Immature natural killer cell (primary cell): ENCODE data around the gene NUP133. TPM values are rescaled to one million over a fixed set of nuclear protein-coding genes. Genes with fewer than 3 reads are reported as not detected.
"Not testable (repeated sequence)": the region's sequence is repeated elsewhere in the genome, so short reads cannot be mapped to it uniquely, and the experiment has no call there.

Experiments used
- DNase-seq, 3 donors: peaks; one replicate each; pipeline ENCODE4 v3.0.0; 2022; ENCODE audit warnings: mixed read lengths in 1 of 3
- H3K27ac Mint-ChIP-seq, 6 donors: one replicate each; pipeline ENCODE4 v1.8.0; 2020; ENCODE audit warnings: mixed read lengths in 6 of 6, mild to moderate bottlenecking in 5 of 6, inconsistent platforms in 4 of 6, moderate library complexity in 3 of 6
- H3K27me3 Mint-ChIP-seq, 3 donors: one replicate each; pipeline ENCODE4 v1.8.0; 2020 to 2021; ENCODE audit warnings: low read depth in 3 of 3, mild to moderate bottlenecking in 3 of 3, mixed read lengths in 3 of 3, moderate library complexity in 3 of 3, inconsistent platforms in 1 of 3
- H3K36me3 Mint-ChIP-seq, 3 donors: one replicate each; pipeline ENCODE4 v1.8.0; 2020; ENCODE audit warnings: mixed read lengths in 3 of 3, inconsistent platforms in 2 of 3, mild to moderate bottlenecking in 2 of 3
- H3K4me1 Mint-ChIP-seq, 2 donors: one replicate each; pipeline ENCODE4 v1.8.0; 2020; ENCODE audit warnings: inconsistent platforms in 2 of 2, mild to moderate bottlenecking in 2 of 2, mixed read lengths in 2 of 2, moderate library complexity in 1 of 2
- H3K4me3 Mint-ChIP-seq, 5 donors: one replicate each; pipeline ENCODE4 v1.8.0; 2020; ENCODE audit warnings: mild to moderate bottlenecking in 5 of 5, mixed read lengths in 5 of 5, inconsistent platforms in 3 of 5, moderate library complexity in 3 of 5
- H3K9me3 Mint-ChIP-seq, 6 donors: one replicate each; pipeline ENCODE4 v1.8.0; 2020; ENCODE audit warnings: mild to moderate bottlenecking in 6 of 6, mixed read lengths in 6 of 6, inconsistent platforms in 4 of 6, moderate library complexity in 3 of 6
- polyA plus RNA-seq, 3 donors: library from polyadenylated mRNA; unstranded; fragments of 300-500 nt; fragmentation: Illumina TruSeq; gene quantifications; one replicate each; pipeline ENCODE4 v1.2.3, GENCODE V29; 2021

The NUP133 gene
- polyA plus RNA-seq, 3 donors from 2014 or later = 17.5 to 20.0 (median 18.5) TPM

DNA sequence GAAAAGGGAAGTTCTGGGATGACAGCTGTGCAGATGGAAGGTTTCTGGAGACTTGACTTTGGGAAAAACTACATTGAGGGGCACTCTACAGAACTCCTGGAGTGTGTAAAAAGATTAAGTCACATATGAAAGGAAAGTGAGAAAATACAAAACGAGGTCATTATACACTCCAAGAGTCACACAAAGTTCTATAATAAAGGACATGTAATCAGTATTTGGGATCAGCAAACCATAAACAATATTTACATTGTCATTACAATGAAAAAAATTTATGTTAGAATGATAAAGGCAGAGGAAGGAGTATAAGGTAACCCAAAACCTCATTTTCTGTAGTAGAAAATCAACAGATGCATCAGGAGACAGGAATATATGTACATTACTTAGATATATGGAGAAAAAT lies 22.8 kb downstream of the NUP133 start:
- H3K36me3 Mint-ChIP-seq = peaks cover 23 to 59% (median 40%) of the 10 kb centered on the region in 3 donors
- no peak for DNase-seq
- H3K9me3 Mint-ChIP-seq = no peaks in the 10 kb centered on the region
- H3K4me1 Mint-ChIP-seq = peaks cover 9% of the 10 kb centered on the region in 2 donors
- peaks cover 0 to 6% (median 0%) of the 10 kb centered on the region in 3 donors for H3K27me3 Mint-ChIP-seq
- H3K27ac Mint-ChIP-seq = no peak overlapping the region
- H3K4me3 Mint-ChIP-seq = no peak overlapping the region

- H3K36me3 Mint-ChIP-seq = peaks cover 23 to 59% (median 44%) of the 10 kb centered on the region in 3 donors
- H3K4me1 Mint-ChIP-seq = peaks cover 21 to 22% of the 10 kb centered on the region in 2 donors
- peak overlapping the region in 2 of 6 donors; percentile 30 to 85 for H3K27ac Mint-ChIP-seq
- no peaks in the 10 kb centered on the region for H3K9me3 Mint-ChIP-seq
- peaks cover 0 to 6% (median 0%) of the 10 kb centered on the region in 3 donors for H3K27me3 Mint-ChIP-seq
- no peak overlapping the region for H3K4me3 Mint-ChIP-seq
- no peak for DNase-seq
These were observed 25.6 kb downstream of the NUP133 start for GRCh38 chr1:229482511-229482910.

- DNase-seq = peak; percentile 54 to 59 (median 55)
- peaks cover 19 to 51% (median 35%) of the 10 kb centered on the region in 3 donors for H3K36me3 Mint-ChIP-seq
- H3K4me3 Mint-ChIP-seq = peak overlapping the region in 1 of 5 donors; percentile 31
- H3K9me3 Mint-ChIP-seq = no peaks in the 10 kb centered on the region
- H3K4me1 Mint-ChIP-seq = peaks cover 21 to 22% of the 10 kb centered on the region in 2 donors
- peak overlapping the region in 5 of 6 donors; percentile 57 to 85 (median 77) for H3K27ac Mint-ChIP-seq
- peaks cover 0 to 6% (median 0%) of the 10 kb centered on the region in 3 donors for H3K27me3 Mint-ChIP-seq
These were observed 27.6 kb downstream of the NUP133 start for GRCh38 chr1:229480495-229480894.

DNA sequence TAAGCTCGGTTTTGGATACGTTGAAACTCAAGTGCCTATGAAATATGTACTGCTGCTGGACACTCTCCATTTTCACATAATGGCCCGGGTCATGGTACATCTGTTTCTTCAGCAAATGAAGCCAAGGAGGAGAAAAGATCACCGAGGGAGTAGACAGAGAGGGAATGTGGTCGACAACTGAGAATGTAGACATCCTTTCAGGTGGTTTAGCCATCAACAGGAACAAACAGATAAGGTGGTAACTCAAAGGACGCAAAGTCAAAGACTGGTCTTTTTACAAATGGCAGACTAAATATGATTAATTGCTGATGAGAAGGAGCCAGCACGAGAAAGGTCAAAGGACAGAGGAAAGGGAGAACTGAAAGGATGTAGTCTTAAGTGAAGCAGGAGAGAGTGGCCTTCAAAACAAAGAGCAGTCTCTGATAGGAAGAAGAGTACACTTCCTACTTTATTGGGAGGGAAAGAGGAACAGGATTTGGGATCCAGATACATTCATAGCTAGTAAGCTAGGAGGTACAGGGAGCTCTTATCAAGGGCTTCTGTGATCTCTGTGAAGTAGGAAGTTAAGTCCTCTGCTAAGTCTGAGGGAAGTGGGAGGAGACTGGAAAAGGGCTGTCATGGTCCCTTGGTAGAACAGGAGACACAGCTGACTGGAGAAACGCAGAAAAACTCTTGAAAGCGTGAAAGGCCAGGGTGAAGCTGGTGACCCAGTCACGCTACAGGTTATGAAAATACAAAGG lies 28.3 kb downstream of the NUP133 start:
- H3K9me3 Mint-ChIP-seq = no peaks in the 10 kb centered on the region
- peak overlapping the region; percentile 65 to 85 (median 74) for H3K27ac Mint-ChIP-seq
- peaks cover 21 to 49% (median 35%) of the 10 kb centered on the region in 3 donors for H3K36me3 Mint-ChIP-seq
- H3K27me3 Mint-ChIP-seq = peaks cover 0 to 6% (median 0%) of the 10 kb centered on the region in 3 donors
- peaks cover 21 to 22% of the 10 kb centered on the region in 2 donors for H3K4me1 Mint-ChIP-seq
- H3K4me3 Mint-ChIP-seq = peak overlapping the region in 3 of 5 donors; percentile 8 to 31 (median 28)
- peak in 1 of 3 donors; percentile 11 for DNase-seq

GRCh38 chr1:229478852-229479251 lies 29.3 kb downstream of the NUP133 start:
- Mint-ChIP-seq H3K4me3 (no peak overlapping the region), H3K27me3 (peaks cover 0 to 4% (median 0%) of the 10 kb centered on the region in 3 donors), H3K4me1 (peaks cover 21 to 22% of the 10 kb centered on the region in 2 donors), H3K36me3 (peaks cover 27 to 54% (median 40%) of the 10 kb centered on the region in 3 donors), H3K9me3 (no peaks in the 10 kb centered on the region), H3K27ac (peak overlapping the region in 4 of 6 donors; percentile 50 to 85 (median 74))
- no peak for DNase-seq

DNA sequence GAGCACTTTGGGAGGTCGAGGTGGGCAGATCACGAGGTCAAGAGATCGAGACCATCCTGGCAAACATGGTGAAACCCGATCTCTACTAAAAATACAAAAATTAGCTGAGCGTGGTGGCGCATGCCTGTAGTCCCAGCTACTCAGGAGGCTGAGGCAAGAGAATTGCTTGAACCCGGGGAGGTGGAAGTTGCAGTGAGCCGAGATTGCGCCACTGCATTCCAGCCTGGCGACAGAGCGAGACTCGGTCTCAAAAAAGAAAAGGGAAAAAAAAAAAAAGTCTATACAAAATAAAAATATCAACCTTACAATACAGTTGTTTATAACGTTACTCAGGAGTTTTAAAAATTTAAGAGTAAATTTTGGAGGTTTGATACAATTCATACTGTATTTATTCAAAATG lies 32.3 kb downstream of the NUP133 start:
- not testable (repeated sequence) for H3K27ac Mint-ChIP-seq, H3K27me3 Mint-ChIP-seq, DNase-seq, H3K9me3 Mint-ChIP-seq, H3K4me3 Mint-ChIP-seq
- Mint-ChIP-seq H3K4me1 (peaks cover 14 to 16% of the 10 kb centered on the region in 2 donors), H3K36me3 (peaks cover 22 to 49% (median 28%) of the 10 kb centered on the region in 3 donors)

- Mint-ChIP-seq H3K27ac (peak overlapping the region in 1 of 6 donors; percentile 34), H3K4me1 (peaks cover 4% of the 10 kb centered on the region in 2 donors), H3K27me3 (no peaks in the 10 kb centered on the region), H3K9me3 (no peaks in the 10 kb centered on the region), H3K36me3 (peaks cover 22 to 58% (median 27%) of the 10 kb centered on the region in 3 donors), H3K4me3 (no peak overlapping the region)
- DNase-seq = no peak
These were observed 33.6 kb downstream of the NUP133 start for GRCh38 chr1:229474509-229474908.

DNA sequence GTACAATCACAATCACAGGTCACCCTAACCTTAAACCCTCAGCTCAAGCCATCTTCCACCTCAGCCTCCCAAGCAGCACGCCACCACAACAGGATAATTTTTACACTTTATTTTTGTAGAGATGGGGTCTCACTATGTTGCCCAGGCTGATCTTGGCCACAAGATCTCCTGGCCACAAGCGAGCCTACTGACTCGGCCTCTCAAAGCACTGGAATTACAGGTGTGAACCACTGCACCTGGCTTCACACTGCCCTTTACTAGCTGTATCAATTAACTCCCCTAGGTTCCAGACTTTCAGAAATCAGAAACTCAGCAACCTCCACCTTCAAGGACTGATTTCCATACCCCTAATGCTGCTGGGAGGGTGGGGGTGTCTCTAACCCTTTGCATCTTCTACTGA lies 37.0 kb downstream of the NUP133 start:
- Mint-ChIP-seq H3K4me1 (no peaks in the 10 kb centered on the region), H3K27ac (no peak overlapping the region), H3K36me3 (peaks cover 19 to 57% (median 22%) of the 10 kb centered on the region in 3 donors), H3K4me3 (no peak overlapping the region), H3K27me3 (no peaks in the 10 kb centered on the region), H3K9me3 (no peaks in the 10 kb centered on the region)
- no peak for DNase-seq

- H3K4me1 Mint-ChIP-seq = no peaks in the 10 kb centered on the region
- no peaks in the 10 kb centered on the region for H3K27me3 Mint-ChIP-seq
- H3K9me3 Mint-ChIP-seq = no peaks in the 10 kb centered on the region
- no peak overlapping the region for H3K27ac Mint-ChIP-seq
- peaks cover 22 to 56% (median 22%) of the 10 kb centered on the region in 3 donors for H3K36me3 Mint-ChIP-seq
- no peak overlapping the region for H3K4me3 Mint-ChIP-seq
- no peak for DNase-seq
These were observed 37.6 kb downstream of the NUP133 start for GRCh38 chr1:229470406-229471043.

DNA sequence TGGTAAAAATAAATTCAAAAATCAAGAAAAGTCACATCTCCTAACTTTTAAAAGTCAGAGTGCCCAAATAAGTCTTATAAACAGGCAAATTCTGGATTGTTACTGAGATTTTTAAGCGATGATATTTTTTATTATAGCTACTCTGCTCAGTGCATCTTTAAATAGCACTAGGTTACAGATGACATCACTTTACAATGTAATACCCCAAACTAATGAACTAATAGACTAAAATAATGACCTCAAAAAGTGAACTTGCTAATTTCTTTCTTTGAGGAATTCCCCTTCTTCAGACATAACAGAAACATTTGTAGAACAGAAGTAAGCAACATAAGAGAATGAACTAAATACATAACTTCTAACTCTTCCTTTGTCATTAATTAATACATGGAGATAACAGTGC lies 41.3 kb downstream of the NUP133 start:
- Mint-ChIP-seq H3K4me3 (no peak overlapping the region), H3K27me3 (no peaks in the 10 kb centered on the region), H3K36me3 (peaks cover 27 to 70% (median 29%) of the 10 kb centered on the region in 3 donors), H3K27ac (peak overlapping the region in 1 of 6 donors; percentile 55), H3K9me3 (no peaks in the 10 kb centered on the region), H3K4me1 (no peaks in the 10 kb centered on the region)
- DNase-seq = no peak

DNA sequence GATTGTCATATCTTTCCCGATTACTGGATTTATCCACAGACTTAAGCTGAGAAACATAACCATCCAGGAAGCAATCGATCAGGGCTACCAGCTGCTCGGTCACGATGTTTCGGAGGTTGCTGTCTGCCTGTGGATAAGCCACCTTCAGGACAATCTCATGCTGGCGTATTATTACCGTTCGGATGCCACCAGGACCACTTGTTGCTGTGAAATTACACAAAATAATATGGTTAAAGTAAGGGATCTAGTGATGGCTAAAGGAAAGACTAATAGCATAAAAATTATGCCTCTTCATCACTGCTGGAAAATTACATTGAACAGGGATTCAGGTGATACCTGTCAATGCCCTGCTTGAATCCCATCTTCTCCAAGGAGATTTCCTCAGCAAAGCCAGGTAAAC lies 43.5 kb downstream of the NUP133 start:
- H3K27ac Mint-ChIP-seq = no peak overlapping the region
- H3K9me3 Mint-ChIP-seq = no peaks in the 10 kb centered on the region
- no peaks in the 10 kb centered on the region for H3K27me3 Mint-ChIP-seq
- no peak overlapping the region for H3K4me3 Mint-ChIP-seq
- no peak for DNase-seq
- H3K4me1 Mint-ChIP-seq = no peaks in the 10 kb centered on the region
- peaks cover 33 to 71% (median 40%) of the 10 kb centered on the region in 3 donors for H3K36me3 Mint-ChIP-seq

DNA sequence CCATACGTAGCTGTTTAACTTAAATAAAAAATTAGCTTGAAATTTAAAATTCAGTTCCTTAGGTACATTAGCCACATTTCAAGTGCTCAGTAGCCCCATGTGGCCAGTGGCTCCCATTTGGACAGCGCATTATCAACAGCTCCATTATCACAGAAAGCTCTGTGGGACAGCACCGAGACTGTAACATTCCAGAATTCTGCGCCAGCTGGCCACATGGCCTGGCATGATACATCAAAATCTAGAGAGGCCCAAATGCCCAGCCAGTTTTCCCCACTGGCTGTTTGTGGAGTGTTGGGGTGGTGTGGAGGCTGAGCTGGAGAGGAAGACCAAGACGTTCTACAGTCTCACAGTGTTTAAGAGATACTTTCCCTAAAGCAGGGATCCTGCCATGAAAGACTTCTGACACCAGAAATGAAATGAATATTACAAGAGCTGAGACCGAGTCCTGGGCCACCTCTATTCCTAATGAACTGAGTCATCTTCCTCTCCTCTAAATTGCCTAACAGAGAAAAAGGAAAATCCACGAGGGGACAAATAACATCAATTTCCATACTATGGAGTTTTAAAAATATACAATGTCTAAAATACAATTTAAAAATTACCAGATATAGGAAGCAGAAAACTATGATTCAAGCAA lies 47.0 kb downstream of the NUP133 start:
- H3K9me3 Mint-ChIP-seq = no peaks in the 10 kb centered on the region
- DNase-seq = no peak
- H3K4me3 Mint-ChIP-seq = no peak overlapping the region
- no peak overlapping the region for H3K27ac Mint-ChIP-seq
- peaks cover 43 to 67% (median 48%) of the 10 kb centered on the region in 3 donors for H3K36me3 Mint-ChIP-seq
- H3K4me1 Mint-ChIP-seq = peaks cover 0 to 4% of the 10 kb centered on the region in 2 donors
- peaks cover 0 to 1% (median 0%) of the 10 kb centered on the region in 3 donors for H3K27me3 Mint-ChIP-seq

- Mint-ChIP-seq H3K27me3 (peaks cover 0 to 1% (median 0%) of the 10 kb centered on the region in 3 donors), H3K27ac (no peak overlapping the region), H3K9me3 (no peaks in the 10 kb centered on the region), H3K4me3 (no peak overlapping the region), H3K36me3 (peaks cover 37 to 68% (median 47%) of the 10 kb centered on the region in 3 donors), H3K4me1 (peaks cover 0 to 9% of the 10 kb centered on the region in 2 donors)
- DNase-seq = no peak
These were observed 48.3 kb downstream of the NUP133 start for GRCh38 chr1:229459815-229460214.
